Amniotic stem cell (primary cell): ENCODE data around the gene FOXD2.
"Not testable (repeated sequence)": the region's sequence is repeated elsewhere in the genome, so short reads cannot be mapped to it uniquely, and the experiment has no call there.

Experiments
- DNase-seq: peaks from one replicate; lab custom pipeline; 2025; lab: John Stamatoyannopoulos, UW

Gene FOXD2

DNA sequence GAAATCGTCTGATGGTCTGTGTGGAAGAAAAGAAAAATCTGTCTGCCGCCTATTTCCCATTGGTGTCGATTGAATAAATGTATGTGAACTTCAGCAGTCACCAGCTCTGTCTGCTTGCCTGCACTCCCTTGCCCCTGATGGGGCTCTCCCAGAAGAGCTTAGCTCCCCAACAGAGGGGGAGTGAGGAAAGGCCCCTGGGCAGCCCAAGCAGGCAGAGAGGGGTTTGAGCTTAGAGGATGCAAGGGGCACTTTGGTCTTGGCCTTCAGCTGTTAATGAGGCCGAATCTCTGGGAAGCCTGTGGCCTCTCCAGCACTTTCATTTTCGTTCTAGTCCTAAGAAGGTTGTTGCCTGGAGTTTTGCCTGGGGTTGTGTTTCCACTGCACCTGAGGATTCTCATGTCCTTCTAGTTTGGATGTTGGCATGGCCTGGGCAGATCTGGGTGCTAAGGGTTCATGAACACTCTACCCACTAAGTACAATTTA is 2.8 kb downstream of the FOXD2 start:
- DNase-seq, result no peak

DNA sequence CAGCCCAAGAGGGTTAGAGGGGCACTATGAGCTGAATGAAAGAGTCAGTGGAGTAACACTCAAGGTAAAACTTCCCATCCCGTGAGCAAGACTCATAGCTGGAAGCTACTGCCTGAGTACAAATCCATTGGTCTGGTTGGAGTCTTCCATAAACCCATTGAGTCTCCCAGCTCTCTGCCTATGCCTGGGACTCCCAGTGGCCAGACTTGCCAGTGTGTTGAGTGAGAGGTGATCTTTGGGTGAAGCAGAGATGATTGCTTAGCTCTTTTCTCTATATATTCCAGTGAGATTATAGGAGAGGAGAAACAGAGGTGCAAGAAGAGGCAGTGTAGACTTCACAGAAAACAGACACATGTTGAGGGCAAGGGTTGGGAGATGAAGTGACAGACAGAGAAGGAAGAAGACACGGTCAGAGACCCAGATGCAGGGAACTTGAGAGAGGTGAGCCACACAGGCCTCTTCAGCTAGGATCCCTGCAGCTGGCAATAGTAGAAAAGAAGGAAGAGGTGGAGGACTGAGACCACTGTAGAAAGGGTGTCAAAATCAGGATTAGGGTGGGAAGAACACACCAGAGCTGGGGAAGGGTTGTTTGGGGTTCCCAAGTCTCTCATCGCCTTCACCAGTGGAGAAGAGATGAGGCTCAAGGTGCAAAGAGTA is 3.7 kb downstream of the FOXD2 start:
- DNase-seq, result no peak

DNA sequence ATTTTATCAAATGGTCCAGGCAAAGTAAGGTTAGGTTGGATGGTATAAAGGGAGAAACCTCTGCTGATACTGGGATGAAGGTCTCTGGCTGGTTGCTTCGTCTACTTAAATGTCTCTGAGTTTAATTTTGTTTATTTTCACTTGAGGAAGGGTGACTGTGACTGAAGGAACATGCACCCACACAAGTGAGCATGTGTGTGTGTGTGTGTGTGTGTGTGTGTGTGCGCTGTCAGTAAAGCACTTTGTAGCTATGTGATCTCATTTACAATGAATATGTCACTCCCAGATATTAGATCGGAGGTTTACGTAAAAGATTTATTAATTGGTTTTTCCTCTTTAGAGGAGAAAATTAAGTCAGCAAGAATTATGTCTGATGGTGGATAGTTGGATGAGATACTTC is 4.4 kb downstream of the FOXD2 start:
- DNase-seq, result no peak

DNA sequence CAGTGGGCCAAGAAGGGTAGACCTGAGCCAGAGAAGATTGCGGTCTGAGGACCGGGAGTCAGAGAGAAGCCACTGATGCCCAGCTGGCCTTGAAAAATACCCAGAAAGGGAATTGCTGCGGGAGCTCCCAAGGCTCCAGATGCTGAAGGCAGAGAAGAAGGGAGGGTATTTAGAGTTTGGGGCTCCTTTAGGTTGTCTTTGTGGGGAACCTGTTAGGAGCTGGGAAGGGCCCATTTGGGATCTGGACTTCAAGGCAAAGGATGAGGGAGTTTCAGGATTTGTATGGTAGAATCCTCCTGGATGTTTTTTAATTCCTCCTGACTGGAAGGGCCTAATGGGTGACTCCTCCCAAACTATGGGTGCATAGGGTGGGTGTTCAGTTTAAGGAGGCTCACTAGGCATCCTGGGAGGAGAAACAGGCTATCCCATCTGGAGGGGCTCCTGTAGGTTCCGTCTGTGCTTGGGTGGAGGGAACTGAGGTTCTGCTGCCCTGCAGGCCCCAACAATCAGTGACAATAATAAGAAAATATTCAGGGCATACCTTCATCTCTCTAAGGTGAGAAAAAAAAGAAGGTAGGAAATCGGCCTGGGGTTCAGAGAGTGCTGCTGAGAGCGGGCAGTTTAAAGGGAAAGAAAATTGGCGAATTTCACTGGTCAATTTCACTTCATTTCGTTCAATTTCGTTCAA is 5.1 kb downstream of the FOXD2 start:
- DNase-seq, result no peak

DNA sequence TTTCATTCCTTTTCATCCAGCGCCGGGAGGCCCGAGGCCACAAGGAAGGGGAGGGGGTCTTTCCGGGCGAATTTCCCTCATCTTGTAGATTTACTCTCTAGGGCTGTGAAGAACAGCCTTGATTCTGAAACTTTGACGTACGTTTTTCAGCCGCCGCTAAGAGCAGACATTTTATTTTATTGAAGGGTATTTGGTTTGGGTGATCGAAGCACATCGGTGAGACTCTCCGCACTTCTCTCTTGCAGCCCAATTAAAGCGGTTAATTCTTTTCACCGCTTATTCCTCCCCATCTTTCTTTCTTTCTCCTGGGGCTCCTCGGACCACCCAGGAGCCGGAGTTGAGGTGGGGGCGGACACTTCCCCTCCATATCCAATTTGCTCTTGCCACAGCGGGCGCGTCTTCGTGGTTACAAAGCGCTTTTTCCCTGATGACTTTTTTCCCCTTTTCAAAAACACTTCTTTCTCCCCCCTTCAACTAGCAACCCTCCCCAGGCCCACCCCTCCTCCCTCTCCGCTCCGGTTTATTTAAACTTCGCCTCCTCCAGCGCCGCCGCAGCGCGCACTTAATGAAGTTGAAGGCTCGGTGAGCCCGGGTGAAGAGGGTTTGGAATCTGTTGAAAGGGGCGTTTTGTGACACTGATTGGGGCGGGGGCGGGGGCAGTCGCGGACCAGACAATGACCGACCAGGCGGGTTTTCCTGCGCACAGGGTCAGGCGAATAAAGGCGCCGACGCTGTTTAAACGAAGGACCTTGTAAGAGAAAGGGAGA is 5.9 kb downstream of the FOXD2 start:
- no peak for DNase-seq

DNA sequence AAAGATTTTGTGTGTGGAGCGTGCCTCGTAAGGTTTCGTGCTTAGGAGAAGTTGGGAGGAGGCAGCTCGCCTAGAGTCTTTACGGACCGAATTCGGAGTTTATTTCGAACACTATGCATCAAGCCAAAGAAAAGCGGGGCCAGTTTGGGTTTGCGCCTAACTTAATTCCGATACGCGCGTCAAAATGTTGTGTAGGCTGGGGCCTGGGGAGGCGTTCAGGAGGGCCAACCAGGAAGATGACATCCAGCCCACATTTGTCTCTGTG is 6.4 kb downstream of the FOXD2 start:
- no peak for DNase-seq

DNA sequence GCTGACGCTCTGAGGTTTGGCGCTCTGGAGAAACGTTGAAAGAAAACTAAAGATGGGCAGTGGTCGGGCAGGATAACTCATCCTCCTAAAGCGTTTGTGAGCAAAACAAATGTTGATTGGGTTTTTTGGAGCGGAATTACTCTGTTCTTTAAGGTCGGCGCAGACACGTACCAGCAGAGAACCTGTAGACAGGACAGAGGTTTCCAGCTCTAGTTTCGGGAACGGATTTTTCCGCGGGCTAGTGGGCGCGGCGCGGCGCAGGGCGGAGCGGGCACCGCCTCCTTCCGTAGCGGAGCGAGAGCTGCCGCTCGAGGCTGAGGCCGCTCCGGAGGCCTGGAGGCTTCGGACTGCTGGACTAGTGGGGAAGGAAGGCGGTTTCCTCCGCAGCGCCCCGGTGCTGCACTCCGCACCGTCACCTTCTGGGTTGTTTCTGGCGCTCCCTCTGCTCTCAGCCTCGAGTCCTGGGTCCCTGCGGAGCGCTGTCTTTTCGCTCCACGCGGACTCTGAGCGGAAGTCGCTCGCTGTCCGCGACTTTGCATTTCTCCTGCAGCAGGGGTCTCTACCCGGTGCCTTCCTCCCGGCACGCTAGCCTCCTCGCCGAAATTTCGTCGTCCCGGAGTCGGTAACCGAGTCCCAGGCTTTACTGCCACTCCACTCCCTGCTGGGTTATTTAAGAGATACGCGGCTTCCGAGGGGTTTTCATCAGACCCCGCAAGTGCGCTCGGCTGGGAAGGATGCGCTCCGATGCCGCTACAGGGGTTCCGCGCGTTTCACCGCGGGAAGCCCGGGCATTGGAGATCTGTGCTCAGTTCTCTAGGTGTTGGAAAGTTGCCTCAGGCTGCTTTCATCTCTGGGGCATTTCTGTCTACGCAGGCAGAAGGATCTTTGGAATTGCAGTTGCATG is 7.0 kb downstream of the FOXD2 start:
- no peak for DNase-seq

DNA sequence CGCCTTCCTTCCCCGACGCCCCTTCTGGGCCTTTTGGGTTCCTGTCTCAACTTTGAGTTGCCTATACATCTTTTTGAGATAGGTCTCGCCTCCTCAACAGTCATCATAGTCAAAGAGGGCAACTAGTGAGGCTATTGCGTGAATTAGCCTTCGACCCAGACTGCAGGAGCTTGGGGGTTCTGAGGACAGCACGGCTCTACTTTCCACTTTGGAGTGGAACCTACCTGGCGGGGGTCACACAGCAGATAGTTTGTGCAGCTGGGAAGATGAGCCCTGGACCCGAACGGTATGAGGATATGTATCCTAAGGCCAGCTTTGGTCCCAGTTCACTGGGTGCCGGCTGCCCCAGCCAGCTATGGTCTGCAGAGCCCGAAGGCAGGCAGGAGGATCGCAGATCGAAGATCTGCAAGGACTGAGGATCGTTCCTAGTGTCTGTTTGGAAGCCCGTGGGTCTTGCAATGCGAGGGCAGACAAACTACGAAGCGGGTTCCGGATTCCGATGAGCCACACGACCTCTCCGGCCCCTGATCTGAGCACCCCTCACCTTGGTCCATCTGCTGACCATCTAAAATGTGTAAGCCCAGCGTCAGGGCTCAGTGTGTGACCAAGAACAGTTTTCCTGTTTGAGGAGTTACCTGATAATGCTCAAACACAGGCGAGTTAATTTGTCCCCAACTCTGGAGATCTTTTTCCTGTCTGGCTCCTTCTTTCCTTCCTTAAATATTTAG is 8.1 kb downstream of the FOXD2 start:
- DNase-seq, result no peak

DNA sequence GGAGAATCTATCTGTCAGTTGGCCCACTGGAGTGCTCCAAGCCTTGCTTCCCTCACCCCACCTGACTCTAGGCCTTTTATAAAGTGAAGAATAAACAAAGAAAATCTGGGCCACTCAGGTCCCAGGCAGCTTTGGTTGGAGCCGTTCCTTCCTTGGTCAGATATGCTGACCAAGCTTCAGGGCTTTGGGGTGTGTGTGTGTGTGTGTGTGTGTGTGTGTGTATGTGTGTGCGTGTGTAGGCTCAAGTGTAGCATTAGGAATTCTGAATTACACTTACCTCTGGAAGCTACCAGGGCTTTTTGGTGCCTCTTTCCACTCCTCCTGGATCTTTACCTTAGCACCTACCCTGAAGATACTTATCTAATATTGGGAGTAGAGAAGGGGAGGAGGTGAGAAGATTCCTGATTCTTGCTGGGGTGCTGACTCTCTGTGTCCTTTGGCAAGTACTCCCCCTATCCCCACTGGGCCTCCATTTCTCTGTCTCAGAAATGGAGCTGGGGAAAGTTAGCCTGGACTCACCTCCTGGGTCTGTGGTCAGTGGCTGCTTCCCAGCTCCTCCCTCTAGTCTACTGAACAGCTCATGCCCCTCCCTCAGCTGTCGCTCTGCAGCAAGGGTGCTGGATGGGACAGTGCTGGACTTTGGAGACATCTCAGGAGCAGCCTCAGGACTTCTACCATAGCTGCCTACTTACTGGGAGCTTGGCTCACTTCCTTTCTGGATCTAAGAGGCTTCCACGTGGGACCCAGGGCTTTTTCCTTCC is 10.8 kb downstream of the FOXD2 start:
- DNase-seq, result no peak

DNA sequence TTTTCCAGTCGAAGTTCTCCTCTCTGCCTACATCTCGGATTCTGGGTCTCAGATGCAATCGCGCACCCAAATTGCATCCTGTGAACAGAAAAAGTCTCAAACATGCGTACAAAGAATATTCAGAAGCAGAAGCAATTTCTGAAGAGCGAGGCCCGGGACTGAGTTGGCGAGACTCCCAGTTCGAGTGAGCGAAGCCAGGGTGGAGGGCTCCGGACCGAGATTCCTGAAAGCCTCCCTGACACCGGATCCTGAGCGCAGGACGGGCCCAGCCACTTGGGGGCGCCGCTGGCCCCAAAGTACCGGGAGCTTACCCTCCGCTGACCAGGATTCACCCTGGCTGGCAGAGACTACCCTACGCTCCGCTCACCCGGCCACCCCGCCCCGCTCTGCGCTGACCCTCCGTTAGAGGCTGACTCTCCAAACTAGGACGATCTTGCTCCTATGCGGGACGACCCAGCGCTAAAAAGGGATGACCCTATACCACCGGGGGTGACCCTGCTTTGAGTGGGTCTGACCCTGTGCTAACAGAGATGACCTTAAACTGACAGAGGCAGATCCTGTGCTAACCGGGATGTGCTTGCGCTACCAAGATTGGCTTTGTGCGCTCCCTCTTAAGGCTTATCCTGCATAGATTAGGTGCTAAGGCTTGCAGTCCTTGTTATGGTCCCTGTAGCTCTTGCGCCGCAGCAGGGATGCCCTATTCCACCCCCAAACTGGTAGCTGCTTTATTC is 12.1 kb downstream of the FOXD2 start:
- no peak for DNase-seq

DNA sequence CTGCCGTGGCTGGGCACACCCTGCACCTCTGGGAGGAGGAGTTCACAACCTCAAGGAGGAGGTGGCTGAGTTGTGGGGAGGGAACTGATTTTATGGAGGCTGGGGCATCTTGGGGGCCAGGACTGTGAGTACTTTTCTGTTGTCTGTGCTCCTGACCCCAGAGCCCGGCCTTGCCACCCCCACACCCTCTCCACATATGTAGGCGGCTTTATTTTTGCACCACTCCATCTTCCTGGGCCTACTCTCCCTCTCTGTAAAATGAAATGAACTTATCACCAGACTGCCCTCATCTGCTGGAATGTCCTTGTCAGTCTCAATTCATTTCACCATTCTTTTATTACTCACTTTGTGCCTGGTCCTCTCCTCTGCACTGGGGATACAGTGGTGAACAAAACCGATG is 12.8 kb downstream of the FOXD2 start:
- DNase-seq, result no peak

DNA sequence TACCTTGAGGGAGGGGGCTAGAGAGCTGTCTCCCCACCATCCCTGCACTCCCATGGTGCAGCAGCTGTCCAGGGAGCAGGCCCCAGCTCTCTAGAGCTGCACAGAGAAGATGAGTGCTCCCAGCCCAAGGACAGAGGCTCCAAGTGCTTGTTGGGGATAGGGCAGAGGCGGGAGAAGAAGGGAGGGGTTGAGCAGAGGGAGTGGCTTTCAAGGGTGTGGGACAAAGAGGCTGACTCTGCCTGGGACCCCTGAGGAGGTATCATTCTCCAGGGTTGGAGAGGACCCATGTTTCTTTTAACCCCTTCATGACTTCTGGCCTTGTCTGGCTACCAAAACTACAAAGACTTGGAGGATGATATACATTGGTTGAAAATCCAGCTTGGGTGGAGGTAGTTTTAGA is 14.6 kb downstream of the FOXD2 start:
- DNase-seq, result no peak

DNA sequence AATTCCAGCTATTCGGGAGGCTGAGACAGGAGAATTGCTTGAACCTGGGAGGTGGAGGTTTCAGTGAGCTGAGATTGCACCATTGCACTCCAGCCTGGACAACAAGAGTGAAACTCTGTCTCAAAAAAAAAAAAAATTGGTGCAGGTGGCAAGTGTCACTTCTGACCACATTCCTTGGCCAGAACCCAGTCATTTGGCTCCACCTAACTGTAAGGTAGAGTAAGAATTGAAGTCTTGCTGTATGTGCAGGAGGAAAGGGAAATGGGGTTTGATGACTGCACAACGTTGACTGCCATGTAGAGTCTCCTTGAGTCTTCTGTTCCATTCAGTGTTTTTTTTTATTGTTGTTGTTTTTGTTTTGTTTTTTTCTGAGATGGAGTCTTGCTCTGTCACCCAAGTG is 16.1 kb downstream of the FOXD2 start:
- DNase-seq, result not testable (repeated sequence)

DNA sequence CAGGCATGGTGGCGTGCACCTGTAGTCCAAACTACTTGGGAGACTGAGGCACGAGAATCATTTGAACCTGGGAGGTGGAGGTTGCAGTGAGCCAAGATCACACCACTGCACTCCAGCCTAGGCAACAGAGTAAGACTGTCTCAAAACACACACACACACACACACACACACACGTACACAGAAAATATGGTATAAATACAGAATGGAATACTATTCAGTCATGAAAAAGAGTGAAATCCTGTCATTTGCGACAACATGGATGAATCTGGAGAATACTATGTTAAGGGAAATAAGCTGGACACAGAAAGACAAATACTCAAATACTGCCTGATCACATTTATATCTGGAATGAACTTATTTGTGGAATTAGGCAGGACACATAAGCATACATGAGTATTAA is 18.4 kb downstream of the FOXD2 start:
- DNase-seq, result no peak

DNA sequence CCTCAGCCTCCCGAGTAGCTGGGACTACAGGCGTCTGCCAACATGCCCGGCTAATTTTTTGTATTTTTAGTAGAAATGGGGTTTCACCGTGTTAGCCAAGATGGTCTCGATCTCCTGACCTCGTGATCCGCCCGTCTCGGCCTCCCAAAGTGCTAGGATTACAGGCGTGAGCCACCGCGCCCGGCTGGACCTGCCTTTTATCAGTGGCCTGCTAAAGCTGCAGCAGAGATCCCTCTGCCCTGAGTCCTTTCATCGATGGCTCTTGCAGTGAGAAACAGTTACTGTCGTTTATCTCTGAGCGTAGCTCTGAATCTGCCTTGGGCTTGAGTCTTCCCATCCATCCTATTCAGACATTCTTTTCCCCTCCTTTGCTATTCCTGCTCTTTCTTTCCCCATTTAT is 19.7 kb downstream of the FOXD2 start:
- not testable (repeated sequence) for DNase-seq

DNA sequence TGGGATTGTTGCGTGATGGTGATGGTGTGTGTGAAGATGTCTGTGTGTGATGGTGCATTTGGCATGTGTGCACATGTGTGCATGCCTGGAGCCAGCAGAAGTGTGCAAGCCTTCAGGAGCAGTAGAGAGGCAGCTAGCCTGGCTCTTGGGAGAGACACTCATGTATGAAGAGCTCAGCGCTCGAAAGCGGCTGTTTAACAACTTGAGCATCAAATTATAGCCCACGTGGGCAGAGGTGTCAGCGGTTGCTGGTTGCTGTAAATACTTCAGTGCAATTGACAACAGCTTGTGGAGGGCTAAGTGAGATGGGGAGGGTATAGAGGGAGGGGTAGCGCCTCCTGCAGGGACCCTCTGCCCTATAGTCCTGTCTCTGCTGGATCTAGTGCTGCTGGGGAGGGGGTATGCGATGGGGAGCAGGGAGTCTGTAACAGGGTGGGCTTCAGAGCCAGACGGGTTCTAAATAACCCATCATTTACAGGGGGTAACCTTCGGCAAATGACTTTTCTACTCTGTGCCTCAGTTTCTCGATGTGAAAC is 21.5 kb downstream of the FOXD2 start:
- no peak for DNase-seq

DNA sequence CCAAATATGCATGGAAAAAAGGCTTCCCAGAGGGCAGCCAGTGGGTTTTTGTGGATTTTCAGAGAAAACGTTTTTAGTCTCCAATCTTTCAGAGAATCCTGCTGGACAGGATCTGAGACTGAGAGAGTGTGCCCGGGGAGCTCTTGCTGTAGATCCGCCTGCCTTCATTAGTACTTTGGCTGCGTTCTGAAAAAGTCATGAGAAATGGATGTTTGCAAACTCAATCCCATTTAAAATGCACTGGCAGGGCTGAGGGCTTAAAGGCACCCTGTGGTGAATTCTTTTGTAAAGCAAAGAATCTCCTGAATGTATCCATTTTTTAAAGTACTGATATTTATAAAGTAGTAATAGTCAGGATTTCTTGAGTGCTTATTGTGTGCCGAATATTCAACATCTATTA is 22.2 kb downstream of the FOXD2 start:
- no peak for DNase-seq

DNA sequence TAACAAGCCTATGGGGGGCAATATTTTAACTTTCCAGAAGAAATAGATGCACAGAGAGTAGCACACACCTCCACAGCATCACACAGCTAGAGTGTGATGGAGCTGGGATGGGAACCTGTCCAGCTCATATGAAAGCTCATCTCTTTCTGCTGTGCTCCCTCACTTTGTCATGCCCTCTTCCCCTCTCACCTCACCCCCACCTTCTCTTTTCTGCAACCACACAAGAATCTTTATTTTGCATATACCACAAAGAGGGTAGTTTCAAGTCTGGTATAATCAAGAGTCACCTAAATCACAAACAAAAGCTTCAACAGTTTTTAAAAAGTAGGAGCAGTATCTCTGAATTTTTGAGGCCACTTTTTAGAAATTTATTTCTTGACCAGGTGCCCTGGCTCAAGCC is 22.6 kb downstream of the FOXD2 start:
- no peak for DNase-seq

DNA sequence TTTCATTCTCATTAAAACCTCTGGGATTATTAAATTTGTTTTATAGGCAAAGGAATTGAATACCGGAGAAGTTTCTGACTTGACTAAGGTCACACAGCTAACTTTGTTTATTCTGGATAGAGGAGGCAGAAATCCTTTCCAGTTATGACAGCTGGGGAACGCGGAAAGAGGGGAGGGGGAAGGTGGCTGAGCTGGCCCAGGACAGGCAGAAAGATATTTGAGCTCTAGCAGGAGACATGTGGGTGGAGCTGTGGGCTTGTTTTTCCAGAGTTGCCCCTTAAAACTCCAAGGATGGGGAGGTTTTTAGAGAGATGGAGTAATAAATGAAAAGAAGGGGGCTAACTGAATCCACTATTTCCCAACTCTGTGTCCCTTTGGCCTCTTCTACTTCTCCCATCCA is 27.8 kb downstream of the FOXD2 start:
- no peak for DNase-seq
